ENCODE results near the gene FAM118A.
"Not testable (repeated sequence)": the region's sequence is repeated elsewhere in the genome, so short reads cannot be mapped to it uniquely, and the experiment has no call there.

Gene FAM118A

GRCh38 chr22:45359627-45360026 lies 49.9 kb downstream of the FAM118A start:
- H3K4me3 ChIP-seq (ENCODE audit: low read depth, low read length): no peak overlapping the region
- TF ChIP-seq CTCF (IDR thresholded peaks at IDR 0.05; ENCODE audit: low read depth, low read length): no peak

GRCh38 chr22:45366713-45367112 lies 57.0 kb downstream of the FAM118A start:
- TF ChIP-seq CTCF (IDR thresholded peaks at IDR 0.05; ENCODE audit: low read depth, low read length): no peak
- H3K4me3 ChIP-seq (ENCODE audit: low read depth, low read length): no peak overlapping the region

GRCh38 chr22:45373592-45373991 lies 63.9 kb downstream of the FAM118A start:
- not testable (repeated sequence) for H3K4me3 ChIP-seq (ENCODE audit: low read depth, low read length)

- TF ChIP-seq CTCF (IDR thresholded peaks at IDR 0.05; ENCODE audit: low read depth, low read length): no peak
- H3K4me3 ChIP-seq (ENCODE audit: low read depth, low read length): no peak overlapping the region
Observed at GRCh38 chr22:45376009-45376408, 66.3 kb downstream of the FAM118A start.

GRCh38 chr22:45376703-45377102 lies 67.0 kb downstream of the FAM118A start:
- TF ChIP-seq CTCF (IDR thresholded peaks at IDR 0.05; ENCODE audit: low read depth, low read length): no peak

GRCh38 chr22:45381348-45381747 lies 71.6 kb downstream of the FAM118A start:
- no peak for TF ChIP-seq CTCF (IDR thresholded peaks at IDR 0.05; ENCODE audit: low read depth, low read length)
- H3K4me3 ChIP-seq (ENCODE audit: low read depth, low read length): no peak overlapping the region

More at GRCh38 chr22:45376703-45377102, 67.0 kb downstream of the FAM118A start:
- no peak overlapping the region for H3K4me3 ChIP-seq (ENCODE audit: low read depth, low read length)

- no peak for TF ChIP-seq CTCF (IDR thresholded peaks at IDR 0.05; ENCODE audit: low read depth, low read length)
- no peak overlapping the region for H3K4me3 ChIP-seq (ENCODE audit: low read depth, low read length)
Observed at GRCh38 chr22:45389546-45389945, 79.8 kb downstream of the FAM118A start.

Data from WI38 (cell line).